Endometrial microvascular endothelial cells (primary cell): ENCODE measurements around the gene SORL1. TPM values are rescaled to one million over a fixed set of nuclear protein-coding genes. Genes with fewer than 3 reads are reported as not detected.
"Not testable (repeated sequence)": the region's sequence is repeated elsewhere in the genome, so short reads cannot be mapped to it uniquely, and the experiment has no call there.

Experiments
- in situ Hi-C: cut with HindIII; loops from 2 replicates; pipeline ENCODE4 v1.10.0; 2017; ENCODE audit warnings: low sequenced_read_pairs, low pct_unique_long_range_greater_than_20kb; ENCODE audit errors: inconsistent ontology term
- total RNA-seq: library from RNA; depleted of rRNA; stranded (reverse); fragments of >200 nt; gene quantifications from one replicate; pipeline ENCODE4 v1.2.3, GENCODE V29; 2015; ENCODE audit errors: inconsistent ontology term

SORL1 gene
- 1.3 TPM for total RNA-seq

DNA sequence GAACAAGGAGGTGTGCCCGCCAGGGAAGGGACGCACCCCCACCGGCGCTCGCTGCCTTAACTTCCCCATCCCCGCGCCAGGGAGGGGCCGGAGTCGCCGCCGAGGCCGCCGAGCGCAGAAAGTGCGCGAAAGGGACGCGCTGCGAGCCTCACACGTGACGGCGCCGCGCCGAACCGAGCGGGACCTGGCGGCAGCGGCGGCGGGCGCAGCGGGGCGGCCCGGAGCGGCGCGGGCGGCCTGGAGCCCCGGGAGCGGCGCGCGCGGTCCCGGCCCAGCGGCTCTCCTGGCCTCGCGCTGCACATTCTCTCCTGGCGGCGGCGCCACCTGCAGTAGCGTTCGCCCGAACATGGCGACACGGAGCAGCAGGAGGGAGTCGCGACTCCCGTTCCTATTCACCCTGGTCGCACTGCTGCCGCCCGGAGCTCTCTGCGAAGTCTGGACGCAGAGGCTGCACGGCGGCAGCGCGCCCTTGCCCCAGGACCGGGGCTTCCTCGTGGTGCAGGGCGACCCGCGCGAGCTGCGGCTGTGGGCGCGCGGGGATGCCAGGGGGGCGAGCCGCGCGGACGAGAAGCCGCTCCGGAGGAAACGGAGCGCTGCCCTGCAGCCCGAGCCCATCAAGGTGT lies at the start of gene SORL1:
SORL1 (plus strand) TSS at position 329 of the 623 bp plus-strand sequence; CDS start at position 347, 18 bp downstream.
- in situ Hi-C loops, result no loop called here

DNA sequence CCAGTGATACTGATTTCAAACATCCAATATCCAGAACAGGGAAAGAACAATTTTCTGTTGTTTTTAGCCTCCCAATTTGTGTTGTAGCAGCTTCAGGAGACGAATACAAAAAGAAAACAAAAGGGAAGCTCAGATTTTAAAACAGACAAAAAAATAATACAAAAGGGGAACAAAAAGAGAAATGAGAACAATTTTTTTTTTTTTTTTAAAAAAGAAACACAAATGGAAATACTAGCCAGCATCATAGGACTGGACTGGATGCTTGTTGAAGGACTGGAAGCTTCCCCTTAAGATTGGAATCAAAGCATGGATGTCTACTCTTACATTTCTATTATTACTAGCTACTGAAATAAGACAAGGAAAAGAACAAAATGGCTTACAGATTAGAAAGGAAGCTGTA lies 46.5 kb upstream of the SORL1 start:
- in situ Hi-C loops, result no loop called here

GRCh38 chr11:121406291-121406690 lies 45.8 kb upstream of the SORL1 start:
- in situ Hi-C loops, result no loop called here

DNA sequence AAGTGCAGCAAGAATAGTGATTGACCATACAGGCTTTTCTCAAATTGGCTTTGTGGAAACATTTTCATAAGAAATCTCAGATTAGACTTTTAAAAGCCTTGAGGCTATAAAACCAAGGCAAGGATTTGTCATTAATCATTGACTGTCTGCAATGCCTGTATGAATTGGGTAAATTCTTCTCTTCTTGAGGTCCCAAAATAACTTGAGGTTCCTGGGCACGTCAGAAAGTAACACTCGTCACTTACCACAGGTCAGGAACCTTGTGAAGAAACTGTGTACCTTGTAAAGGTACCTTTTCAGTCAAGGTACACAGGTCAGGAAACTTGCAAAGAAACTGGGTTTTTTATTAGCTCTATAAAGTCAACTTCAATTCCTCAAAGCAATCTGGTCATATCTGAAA lies 43.3 kb upstream of the SORL1 start:
- in situ Hi-C loops, result no loop called here

- in situ Hi-C loops, result not testable (repeated sequence)
Observed at GRCh38 chr11:121410041-121410440, 42.1 kb upstream of the SORL1 start.

GRCh38 chr11:121411330-121411729 lies 40.8 kb upstream of the SORL1 start:
- in situ Hi-C loops, result not testable (repeated sequence)

DNA sequence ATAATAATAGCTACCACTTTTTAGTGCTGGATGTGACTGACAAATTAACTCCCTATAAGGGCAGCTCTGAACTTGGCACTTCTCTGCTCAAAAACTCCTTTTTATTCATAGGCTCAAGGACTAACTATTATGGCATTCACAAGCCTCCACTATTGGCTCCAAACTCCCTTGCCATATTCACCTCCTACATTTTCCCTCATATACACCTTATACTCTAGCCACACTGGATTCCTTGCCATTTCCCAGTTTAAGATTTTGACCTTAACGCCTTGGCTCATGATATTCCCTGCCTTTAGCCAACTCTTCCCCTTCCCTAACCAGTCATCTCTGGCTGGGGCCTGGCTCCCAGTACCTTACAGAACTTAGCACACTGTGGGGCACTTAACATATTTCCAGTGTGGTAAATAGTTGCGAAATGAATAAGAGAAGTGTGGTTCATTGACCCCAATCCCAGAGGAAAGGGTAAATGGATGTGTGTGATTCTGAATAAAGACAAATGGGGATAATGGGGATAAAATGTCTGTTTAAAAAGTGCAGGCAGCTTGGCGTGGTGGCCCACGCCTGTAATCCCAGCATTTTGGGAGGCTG lies 40.0 kb upstream of the SORL1 start:
- in situ Hi-C loops, result no loop called here

GRCh38 chr11:121412711-121413415 lies 39.3 kb upstream of the SORL1 start:
- in situ Hi-C loops, result no loop called here

- in situ Hi-C loops, result no loop called here
Observed at GRCh38 chr11:121414141-121414913, 37.8 kb upstream of the SORL1 start.

DNA sequence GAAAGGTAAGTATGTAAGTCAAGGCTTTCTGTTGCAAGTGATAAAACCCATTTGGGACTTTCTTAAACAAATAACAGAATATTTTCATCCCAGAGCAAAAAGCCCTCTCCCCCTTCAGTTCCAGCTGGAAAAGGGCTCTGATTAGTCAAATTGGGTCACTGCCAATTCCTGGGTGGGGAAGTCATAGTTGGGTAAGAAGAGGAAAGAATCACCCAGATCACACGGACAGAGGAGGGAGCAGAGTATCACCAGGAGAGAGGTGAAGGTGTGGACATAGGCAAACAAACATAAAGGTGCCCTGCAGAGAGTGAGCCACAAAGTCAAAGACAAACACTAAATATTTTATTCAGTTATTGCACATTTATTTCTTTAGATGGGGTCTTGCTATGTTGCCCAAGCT lies 36.3 kb upstream of the SORL1 start:
- in situ Hi-C loops, result no loop called here

GRCh38 chr11:121417055-121417551 lies 35.0 kb upstream of the SORL1 start:
- in situ Hi-C loops, result no loop called here

DNA sequence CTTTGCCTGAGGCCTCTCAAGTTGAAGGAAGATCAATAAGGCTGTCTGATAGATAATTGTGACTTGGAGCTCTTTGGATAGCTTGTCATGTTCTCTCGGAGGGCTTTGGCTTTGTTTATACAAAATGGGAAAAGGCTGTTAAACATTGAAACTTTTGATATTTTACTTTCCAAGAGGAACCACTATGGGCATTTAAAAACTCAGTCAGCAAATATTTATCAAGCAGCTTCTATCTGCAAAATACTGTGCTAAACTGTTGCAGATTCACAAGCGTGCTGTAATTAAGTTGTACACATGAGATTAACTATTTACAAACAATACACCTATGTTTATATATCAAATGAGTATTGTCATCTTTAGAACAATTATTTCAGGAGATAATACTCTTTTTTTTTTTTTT lies 34.5 kb upstream of the SORL1 start:
- in situ Hi-C loops, result no loop called here

DNA sequence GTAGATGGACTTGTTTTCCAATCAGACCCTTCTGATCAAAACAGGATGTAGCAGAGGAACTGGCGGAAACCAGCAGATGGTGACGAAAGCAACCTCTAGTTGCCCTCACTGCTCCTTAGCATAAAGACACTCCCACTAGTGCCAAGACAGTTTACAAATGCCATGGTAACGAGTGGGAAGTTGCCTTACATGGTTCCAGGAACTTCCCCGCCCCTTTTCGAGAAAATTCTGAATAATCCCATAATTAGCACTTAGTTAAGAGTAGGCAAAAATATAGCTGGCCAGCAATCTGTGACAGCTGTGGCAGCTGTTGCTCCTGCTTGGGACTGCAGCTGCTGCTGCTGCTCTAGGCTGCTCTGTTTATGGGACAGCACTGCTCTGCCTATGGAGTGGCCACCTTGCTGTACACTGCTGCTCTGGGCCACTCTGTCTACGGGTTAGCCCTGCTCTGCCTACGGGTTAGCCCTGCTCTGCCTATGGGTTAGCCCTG lies 33.4 kb upstream of the SORL1 start:
- in situ Hi-C loops, result no loop called here

DNA sequence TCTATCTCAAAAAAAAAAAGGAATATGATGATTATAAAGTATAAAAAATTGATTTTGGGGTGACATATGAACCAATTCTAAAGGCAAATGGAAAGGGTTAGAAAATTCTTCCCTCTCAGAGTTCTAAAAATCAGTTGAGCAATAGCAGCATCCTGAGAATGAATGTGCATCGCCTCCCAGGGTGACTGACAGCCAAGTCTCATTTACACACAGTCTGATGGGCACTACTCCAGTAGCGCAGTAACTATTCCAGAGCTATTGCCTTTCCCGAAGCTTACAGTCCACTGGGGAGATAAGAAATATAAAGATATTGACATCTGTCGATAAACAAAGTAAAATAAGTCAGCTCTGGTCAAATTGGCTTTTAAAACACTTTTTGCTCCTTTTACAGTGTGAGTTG lies 32.3 kb upstream of the SORL1 start:
- in situ Hi-C loops, result no loop called here

- in situ Hi-C loops, result no loop called here
Observed at GRCh38 chr11:121420398-121420797, 31.7 kb upstream of the SORL1 start.

GRCh38 chr11:121421149-121421901 lies 30.8 kb upstream of the SORL1 start:
- in situ Hi-C loops, result no loop called here

- in situ Hi-C loops, result no loop called here
Observed at GRCh38 chr11:121422675-121423074, 29.4 kb upstream of the SORL1 start.

GRCh38 chr11:121425828-121426227 lies 26.3 kb upstream of the SORL1 start:
- in situ Hi-C loops, result no loop called here
